DMS79 treated with DMSO at 0.1 percent for 48 hours (cell line): ENCODE data around the gene TBX6.
"Not testable (repeated sequence)": the region's sequence is repeated elsewhere in the genome, so short reads cannot be mapped to it uniquely, and the experiment has no call there.

Experiments used
- DNase-seq: peaks from one replicate; lab custom pipeline; 2025; lab: John Stamatoyannopoulos, UW

TBX6 gene

GRCh38 chr16:30091474-30092372 lies at the start of gene TBX6:
TBX6 (minus strand) TSS chr16:30091924; CDS start chr16:30091193, 731 bp downstream.
- peak; percentile 83 for DNase-seq

- no peak for DNase-seq
These were observed 48.1 kb upstream of the TBX6 start for GRCh38 chr16:30139583-30140481.

GRCh38 chr16:30137897-30138296 lies 46.2 kb upstream of the TBX6 start:
- DNase-seq = no peak

GRCh38 chr16:30136971-30137605 lies 45.4 kb upstream of the TBX6 start:
- no peak for DNase-seq

- no peak for DNase-seq
These were observed 40.9 kb upstream of the TBX6 start for GRCh38 chr16:30132591-30132990.

GRCh38 chr16:30131869-30132475 lies 40.2 kb upstream of the TBX6 start:
- DNase-seq = peak; percentile 89

GRCh38 chr16:30127993-30128392 lies 36.3 kb upstream of the TBX6 start:
- no peak for DNase-seq

GRCh38 chr16:30125690-30126089 lies 34.0 kb upstream of the TBX6 start:
- not testable (repeated sequence) for DNase-seq

GRCh38 chr16:30124985-30125379 lies 33.3 kb upstream of the TBX6 start:
- no peak for DNase-seq

- no peak for DNase-seq
These were observed 31.0 kb upstream of the TBX6 start for GRCh38 chr16:30122604-30123160.

GRCh38 chr16:30121741-30122571 lies 30.2 kb upstream of the TBX6 start:
- no peak for DNase-seq

GRCh38 chr16:30120340-30121105 lies 28.8 kb upstream of the TBX6 start:
- DNase-seq = no peak

- DNase-seq = no peak
These were observed 27.7 kb upstream of the TBX6 start for GRCh38 chr16:30119428-30119827.

- no peak for DNase-seq
These were observed 26.0 kb upstream of the TBX6 start for GRCh38 chr16:30117768-30118167.

- no peak for DNase-seq
These were observed 24.8 kb upstream of the TBX6 start for GRCh38 chr16:30116291-30117207.

- DNase-seq = no peak
These were observed 23.5 kb upstream of the TBX6 start for GRCh38 chr16:30115238-30115637.

GRCh38 chr16:30114833-30115232 lies 23.1 kb upstream of the TBX6 start:
- not testable (repeated sequence) for DNase-seq

GRCh38 chr16:30114411-30114810 lies 22.7 kb upstream of the TBX6 start:
- no peak for DNase-seq
